ENCODE results near the gene FGF18. TPM values are rescaled to one million over a fixed set of nuclear protein-coding genes. Genes with fewer than 3 reads are reported as not detected.

FGF18 gene
- total RNA-seq, 4 donors from 2014 or later: 1.4 to 3.0 TPM; not detected in 2

DNA sequence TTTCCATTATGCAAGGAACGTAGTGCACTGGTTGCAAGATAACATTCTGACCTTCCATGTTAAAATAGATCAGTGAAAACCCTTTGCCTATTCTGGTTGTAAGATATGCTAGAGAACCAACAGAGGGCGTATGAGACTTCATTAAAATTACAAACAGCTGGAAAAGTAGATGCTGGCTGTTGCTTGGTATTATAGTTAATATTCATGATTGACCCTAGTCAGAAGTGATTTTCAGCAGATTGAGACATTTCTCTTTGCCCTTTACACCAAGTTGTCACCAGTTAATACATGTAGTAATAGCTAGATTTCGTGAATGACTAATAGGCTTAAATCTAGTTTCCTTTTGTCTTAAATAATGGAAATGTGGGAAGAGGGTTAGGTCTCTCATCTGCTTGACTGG lies 13.8 kb upstream of the FGF18 start:
- intact Hi-C loops (cut with DNase I; ENCODE audit: low total_unique reads): no loop called here
- Histone ChIP-seq H3K27me3 (no peaks in the 10 kb centered on the region), H3K4me3 (no peak overlapping the region), H3K36me3 (no peaks in the 10 kb centered on the region), H3K9me3 (no peaks in the 10 kb centered on the region), H3K27ac (no peak overlapping the region), H3K4me1 (no peaks in the 10 kb centered on the region)
- TF ChIP-seq, protein P1, sequence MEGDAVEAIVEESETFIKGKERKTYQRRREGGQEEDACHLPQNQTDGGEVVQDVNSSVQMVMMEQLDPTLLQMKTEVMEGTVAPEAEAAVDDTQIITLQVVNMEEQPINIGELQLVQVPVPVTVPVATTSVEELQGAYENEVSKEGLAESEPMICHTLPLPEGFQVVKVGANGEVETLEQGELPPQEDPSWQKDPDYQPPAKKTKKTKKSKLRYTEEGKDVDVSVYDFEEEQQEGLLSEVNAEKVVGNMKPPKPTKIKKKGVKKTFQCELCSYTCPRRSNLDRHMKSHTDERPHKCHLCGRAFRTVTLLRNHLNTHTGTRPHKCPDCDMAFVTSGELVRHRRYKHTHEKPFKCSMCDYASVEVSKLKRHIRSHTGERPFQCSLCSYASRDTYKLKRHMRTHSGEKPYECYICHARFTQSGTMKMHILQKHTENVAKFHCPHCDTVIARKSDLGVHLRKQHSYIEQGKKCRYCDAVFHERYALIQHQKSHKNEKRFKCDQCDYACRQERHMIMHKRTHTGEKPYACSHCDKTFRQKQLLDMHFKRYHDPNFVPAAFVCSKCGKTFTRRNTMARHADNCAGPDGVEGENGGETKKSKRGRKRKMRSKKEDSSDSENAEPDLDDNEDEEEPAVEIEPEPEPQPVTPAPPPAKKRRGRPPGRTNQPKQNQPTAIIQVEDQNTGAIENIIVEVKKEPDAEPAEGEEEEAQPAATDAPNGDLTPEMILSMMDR (IDR thresholded peaks at IDR 0.05): peak in 2 of 4 experiments; percentile 10 to 12
- no peak for TF ChIP-seq POLR2A (IDR thresholded peaks at IDR 0.05)
- DNase-seq: no peak

DNA sequence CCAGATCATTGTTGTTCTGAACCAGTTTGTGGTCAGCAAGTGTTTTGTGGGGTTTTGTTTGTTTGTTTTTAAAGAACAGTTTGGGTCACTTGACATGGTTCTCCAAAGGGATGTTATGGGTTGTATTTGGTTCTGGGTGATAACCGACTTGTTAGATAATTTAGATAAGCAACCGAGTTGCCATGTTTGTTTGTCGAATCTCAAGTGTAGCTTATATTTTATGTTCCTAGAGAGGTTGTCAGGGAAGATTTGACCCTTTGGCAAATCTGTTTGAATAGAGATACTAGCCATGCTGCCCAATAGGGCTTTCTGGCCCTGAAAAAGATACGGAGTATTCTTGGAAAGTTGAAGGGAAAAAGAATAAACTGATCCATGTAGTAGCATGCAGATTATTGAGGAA lies 12.2 kb upstream of the FGF18 start:
- H3K4me1 ChIP-seq: peaks cover 0 to 3% of the 10 kb centered on the region in 2 donors
- no peaks in the 10 kb centered on the region for H3K36me3 ChIP-seq
- DNase-seq: no peak
- intact Hi-C loops (cut with DNase I; ENCODE audit: low total_unique reads): no loop called here
- H3K4me3 ChIP-seq: no peak overlapping the region
- H3K27me3 ChIP-seq: no peaks in the 10 kb centered on the region
- H3K27ac ChIP-seq: no peak overlapping the region
- TF ChIP-seq, protein P1 (IDR thresholded peaks at IDR 0.05): no peak
- no peak for TF ChIP-seq POLR2A (IDR thresholded peaks at IDR 0.05)
- H3K9me3 ChIP-seq: no peaks in the 10 kb centered on the region

DNA sequence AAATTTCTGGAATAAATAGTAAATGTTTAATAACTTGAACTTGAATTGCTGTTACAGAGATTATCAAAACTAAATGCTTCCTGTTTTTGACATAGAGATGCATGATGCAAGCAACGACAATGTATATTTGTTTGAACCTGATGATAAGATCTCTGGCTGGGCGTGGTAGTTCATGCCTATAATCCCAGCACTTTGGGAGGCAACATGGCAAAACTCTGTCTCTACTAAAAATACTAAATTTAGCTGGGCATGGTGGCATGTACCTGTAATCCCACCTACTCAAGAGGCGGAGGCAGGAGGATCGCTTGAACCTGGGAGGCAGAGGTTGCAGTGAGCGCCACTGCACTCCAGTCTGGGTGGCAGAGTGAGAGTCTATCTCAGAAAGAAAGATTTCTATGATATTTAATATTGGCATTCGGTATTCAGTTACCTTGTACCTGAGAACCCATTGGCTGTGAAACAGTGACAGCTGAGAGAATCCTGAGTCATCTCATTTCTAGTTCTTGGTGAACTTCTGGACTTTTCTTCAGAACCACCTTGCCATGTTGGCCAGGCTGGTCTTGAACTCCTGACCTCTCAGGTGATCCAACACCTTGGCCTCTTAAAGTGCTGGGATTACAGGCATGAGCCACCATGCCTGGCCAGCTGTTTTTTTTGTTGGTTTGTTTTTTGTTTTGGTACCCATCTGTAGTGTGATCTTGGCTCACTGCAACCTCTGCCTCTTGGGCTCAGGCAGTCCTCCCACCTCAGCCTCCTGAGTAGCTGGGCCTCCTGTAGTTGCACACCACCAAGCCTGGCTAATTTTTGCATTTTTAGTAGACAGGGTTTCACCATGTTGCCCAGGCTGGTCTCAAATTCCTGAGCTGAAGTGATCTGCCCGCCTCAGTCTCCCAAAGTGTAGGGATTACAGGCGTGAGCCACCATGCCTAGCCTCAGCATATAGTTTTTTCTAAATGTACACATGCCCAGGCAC lies 10.0 kb upstream of the FGF18 start:
- H3K36me3 ChIP-seq: no peaks in the 10 kb centered on the region
- intact Hi-C loops (cut with DNase I; ENCODE audit: low total_unique reads): no loop called here
- H3K27me3 ChIP-seq: no peaks in the 10 kb centered on the region
- H3K4me3 ChIP-seq: no peak overlapping the region
- H3K4me1 ChIP-seq: peaks cover 0 to 3% of the 10 kb centered on the region in 2 donors
- no peak for TF ChIP-seq POLR2A (IDR thresholded peaks at IDR 0.05)
- TF ChIP-seq, protein P1 (IDR thresholded peaks at IDR 0.05): no peak
- H3K9me3 ChIP-seq: no peaks in the 10 kb centered on the region
- DNase-seq: no peak
- no peak overlapping the region for H3K27ac ChIP-seq

DNA sequence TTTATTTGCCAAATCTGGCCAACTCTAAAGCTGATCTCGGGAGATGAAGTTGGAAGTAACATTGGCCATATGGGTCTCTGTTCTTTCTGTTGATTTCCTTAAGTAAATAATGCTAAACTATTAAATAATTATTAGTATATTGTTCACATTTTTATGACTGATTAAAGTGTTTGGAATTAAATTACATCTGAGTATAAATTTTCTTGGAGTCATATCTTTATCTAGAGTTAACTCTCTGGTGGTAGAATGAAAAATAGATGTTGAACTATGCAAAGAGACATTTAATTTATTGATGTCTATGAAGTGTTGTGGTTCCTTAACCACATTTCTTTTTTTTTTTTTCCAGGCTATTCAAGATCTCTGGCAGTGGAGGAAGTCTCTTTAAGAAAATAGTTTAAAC lies 9.3 kb upstream of the FGF18 start:
- no peak overlapping the region for H3K27ac ChIP-seq
- no peak overlapping the region for H3K4me3 ChIP-seq
- intact Hi-C loops (cut with DNase I; ENCODE audit: low total_unique reads): no loop called here
- H3K27me3 ChIP-seq: no peaks in the 10 kb centered on the region
- H3K9me3 ChIP-seq: no peaks in the 10 kb centered on the region
- no peaks in the 10 kb centered on the region for H3K36me3 ChIP-seq
- DNase-seq: no peak
- peaks cover 0 to 3% of the 10 kb centered on the region in 2 donors for H3K4me1 ChIP-seq
- TF ChIP-seq, protein P1 (IDR thresholded peaks at IDR 0.05): no peak

DNA sequence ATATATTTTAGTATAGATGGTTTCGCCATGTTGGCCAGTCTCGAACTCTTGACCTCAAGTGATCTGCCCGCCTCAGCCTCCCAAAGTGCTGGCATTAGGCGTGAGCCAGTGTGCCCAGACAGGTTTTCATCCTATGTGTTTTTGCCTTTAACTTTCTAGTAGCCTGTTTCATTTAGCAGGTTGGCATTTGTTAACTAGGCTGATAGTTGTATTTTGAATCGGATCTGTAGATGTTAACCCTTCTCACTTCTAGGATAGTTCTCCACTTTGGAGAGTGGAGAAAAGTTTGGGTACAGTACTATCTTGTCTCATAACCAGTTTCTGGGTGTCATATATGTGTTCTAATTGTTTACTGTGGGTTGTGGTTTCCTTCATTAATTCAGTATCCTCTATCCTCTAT lies 7.3 kb upstream of the FGF18 start:
- no peak overlapping the region for H3K27ac ChIP-seq
- no peak for TF ChIP-seq POLR2A (IDR thresholded peaks at IDR 0.05)
- TF ChIP-seq, protein P1 (IDR thresholded peaks at IDR 0.05): no peak
- peaks cover 0 to 3% of the 10 kb centered on the region in 2 donors for H3K4me1 ChIP-seq
- H3K4me3 ChIP-seq: no peak overlapping the region
- no peak for DNase-seq
- no peaks in the 10 kb centered on the region for H3K27me3 ChIP-seq
- intact Hi-C loops (cut with DNase I; ENCODE audit: low total_unique reads): no loop called here
- H3K9me3 ChIP-seq: no peaks in the 10 kb centered on the region
- H3K36me3 ChIP-seq: no peaks in the 10 kb centered on the region

Measured in uterus (tissue), 4 donors.